Measurements from ENCODE around the gene IKBKG.
A peak's percentile ranks its signal among the peaks of the same experiment; 100 is the strongest.
"Not testable (repeated sequence)": the region's sequence is repeated elsewhere in the genome, so short reads cannot be mapped to it uniquely, and the experiment has no call there.

The IKBKG gene

DNA sequence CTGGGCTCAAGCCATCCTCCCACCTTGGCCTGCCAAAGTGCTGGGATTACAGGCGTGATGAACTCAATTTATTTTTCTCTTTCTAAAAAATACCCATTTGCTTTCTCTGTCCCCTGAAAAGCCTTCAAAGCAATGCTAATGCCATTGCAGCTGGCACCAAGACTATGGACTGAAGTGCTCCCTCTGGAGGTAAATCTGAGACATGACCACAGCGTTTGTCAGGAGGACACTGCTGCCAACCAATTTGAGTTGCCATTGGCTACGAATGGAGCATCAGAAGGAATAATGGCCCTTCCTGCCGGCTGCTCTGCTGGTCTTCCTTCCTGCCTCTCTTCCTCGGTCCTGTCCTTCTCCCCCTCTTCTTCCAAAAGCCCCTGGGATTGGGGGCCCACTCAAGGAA is 27.7 kb downstream of the IKBKG start:
- not testable (repeated sequence) for DNase-seq (ENCODE audit: insufficient read length, low spot score)
- FAIRE-seq, result peak; percentile 84

DNA sequence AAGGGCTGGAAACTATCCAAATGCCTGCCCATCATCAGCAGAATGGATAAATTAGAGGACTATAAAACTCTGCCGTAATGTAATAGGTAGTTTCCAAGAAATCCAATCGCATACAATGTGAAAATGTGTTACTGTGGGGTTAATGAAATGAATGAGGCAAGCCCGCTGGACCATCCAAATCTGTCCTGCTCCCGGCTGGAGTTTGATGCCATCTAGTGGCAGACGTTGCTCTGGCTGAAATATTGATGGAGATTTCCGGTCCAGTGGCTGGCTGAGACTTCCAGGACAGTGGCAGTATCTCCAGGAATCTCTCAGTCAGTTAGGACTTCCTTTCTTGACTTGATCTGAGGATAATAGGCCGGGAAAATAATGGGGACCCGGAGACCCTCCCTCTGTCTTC is 35.6 kb downstream of the IKBKG start:
- DNase-seq (ENCODE audit: insufficient read length, low spot score); FAIRE-seq: not testable (repeated sequence)

DNA sequence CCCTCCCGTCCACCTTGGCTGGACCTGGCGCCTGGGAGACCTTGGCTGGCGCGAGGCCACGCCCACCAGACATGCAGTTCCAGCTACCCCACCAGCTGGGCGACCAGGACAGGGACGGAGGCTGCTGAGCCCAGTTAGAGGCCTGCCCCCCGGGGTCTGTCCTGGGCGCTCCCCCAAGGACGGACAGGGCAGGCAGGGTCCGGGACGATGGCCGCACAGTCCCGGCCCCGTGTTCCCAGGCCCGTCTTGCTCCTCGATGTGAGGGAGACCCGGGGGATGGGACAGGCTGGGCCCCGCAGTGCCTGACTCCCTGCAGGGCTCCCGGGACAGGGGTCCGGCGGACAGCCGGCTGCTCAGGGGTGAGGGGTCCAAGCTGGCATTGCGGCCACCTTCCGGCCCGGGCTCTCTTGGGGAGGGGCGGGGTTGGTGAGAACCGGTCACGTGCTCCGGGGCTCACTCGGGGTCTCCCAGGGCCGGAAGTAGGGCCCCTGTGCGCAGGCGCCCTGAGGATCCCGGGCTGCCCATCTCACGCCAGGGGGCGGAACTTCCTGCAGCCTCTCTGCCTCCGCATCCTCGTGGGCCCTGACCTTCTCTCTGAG is 37.3 kb downstream of the IKBKG start, which contains the start of gene CTAG1A:
CTAG1A (plus strand) TSS at position 549 of the 599 bp plus-strand sequence. CDS start 74 bp downstream, outside the sequence.
- DNase-seq (ENCODE audit: insufficient read length, low spot score); FAIRE-seq: not testable (repeated sequence)

DNA sequence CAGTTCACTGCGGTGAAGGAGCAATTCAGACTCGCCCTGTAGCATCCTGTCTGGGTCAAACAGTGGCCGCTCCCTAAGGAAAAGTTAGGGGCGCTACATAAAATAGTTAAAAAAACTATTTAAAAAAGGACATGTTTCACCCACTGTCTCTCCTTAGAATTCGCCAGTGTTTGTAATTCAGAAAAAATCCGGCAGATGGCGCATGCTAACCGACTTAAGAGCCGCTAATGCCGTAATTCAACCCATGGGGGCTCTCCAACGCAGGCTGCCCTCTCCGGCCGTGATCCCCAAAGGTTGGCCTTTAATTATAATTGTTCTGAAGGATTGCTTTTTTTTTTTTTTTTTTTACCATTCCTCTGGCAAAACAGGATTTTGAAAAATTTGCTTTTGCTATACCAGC is 43.0 kb downstream of the IKBKG start:
- not testable (repeated sequence) for DNase-seq (ENCODE audit: insufficient read length, low spot score)
- peak; percentile 60 for FAIRE-seq

DNA sequence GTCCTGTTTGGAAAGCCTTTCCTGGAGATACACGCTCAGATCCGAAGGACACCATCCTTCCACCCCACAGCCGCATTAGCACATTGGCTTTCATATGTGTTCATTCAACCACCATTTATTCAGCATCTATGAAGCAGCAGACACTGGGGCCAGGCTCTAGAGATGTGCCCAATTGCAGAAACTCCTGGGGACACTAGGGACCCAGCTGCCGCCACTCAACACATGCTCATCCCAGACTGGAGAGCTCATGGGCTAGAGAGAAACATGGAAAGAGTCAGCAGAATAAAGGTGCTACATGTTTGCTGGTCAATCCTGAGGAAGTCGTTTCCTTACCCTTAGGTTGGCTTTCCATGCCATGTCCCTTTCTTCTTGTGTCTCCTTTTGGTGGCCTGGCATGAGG is 45.1 kb downstream of the IKBKG start:
- TF ChIP-seq POLR2A (IDR thresholded peaks at IDR 0.05; ENCODE audit: low read depth, low read length), result no peak
- no peak for FAIRE-seq
- no peak for DNase-seq (ENCODE audit: insufficient read length, low spot score)

DNA sequence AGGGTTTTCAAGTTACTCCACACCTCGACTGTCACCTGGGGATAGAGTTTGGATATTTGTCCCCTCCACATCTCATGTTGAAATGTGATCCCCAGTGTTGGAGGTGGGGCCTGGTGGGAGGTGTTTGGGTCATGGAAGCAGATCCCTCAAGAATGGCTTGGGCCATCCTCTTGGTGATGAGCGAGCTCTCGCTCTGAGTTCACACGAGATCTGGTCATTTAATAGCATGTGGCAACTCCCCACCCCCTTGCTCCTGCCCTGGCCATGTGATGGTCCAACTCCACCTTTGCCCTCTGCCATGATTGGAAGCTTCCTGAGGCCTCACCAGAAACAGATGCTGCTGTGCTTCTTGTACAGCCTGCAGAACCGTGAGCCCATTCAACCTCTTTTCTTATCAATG is 45.8 kb downstream of the IKBKG start:
- TF ChIP-seq POLR2A (IDR thresholded peaks at IDR 0.05; ENCODE audit: low read depth, low read length), result no peak
- DNase-seq (ENCODE audit: insufficient read length, low spot score) (no peak), FAIRE-seq (no peak)

DNA sequence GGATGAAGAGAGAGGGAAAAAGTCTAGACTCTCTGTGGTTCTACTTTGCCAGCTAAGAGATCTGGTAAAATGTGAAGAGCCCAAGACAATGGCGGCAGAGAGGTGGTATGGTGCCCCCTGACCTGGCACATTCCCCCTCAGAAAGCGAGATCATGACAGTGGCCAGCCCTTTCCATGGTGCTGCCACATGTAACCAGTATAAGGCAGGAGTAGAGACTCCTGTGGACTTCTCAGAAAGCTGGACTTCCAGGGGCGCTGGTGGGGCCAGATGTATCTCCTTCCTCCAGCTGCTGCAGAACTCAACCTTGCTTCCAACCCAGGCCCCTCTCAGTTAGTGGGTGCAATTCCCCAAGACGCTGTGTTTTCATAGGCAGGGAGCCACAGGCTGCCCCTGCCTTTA is 47.1 kb downstream of the IKBKG start:
- TF ChIP-seq POLR2A (IDR thresholded peaks at IDR 0.05; ENCODE audit: low read depth, low read length), result no peak
- FAIRE-seq, result no peak
- no peak for DNase-seq (ENCODE audit: insufficient read length, low spot score)

DNA sequence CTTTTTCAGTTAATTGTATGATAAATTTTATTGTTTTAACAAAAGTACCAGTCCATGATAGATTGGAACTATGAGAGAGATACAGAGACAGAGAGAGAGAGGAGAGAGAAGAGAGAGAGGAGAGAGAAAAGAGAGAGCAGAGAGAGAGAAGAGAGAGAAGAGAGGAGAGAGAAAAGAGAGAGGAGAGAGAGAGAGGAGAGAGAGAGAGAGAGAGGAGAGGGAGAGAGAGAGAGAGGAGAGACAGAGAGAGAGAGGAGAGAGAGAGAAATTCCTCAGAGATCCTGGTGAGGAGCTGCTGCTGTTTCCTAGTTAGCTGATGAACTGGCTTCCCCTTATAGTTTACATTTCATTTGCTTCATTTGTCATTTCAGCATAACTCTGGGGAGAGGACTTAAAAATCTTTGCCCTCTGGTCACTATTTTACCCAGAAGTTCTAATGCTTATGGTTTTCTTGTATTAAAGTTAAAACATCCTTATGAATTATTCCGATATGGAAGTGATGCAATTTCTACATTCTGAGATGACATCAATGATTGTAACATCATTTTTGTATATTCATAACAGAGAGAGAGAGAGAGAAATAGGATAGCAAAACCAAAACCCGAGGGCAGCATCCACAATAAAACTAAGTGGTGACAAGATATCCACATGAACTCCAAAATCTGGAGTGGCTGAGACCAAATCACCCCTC is 48.3 kb downstream of the IKBKG start:
- no peak for TF ChIP-seq POLR2A (IDR thresholded peaks at IDR 0.05; ENCODE audit: low read depth, low read length)
- DNase-seq (ENCODE audit: insufficient read length, low spot score) (no peak), FAIRE-seq (no peak)

DNA sequence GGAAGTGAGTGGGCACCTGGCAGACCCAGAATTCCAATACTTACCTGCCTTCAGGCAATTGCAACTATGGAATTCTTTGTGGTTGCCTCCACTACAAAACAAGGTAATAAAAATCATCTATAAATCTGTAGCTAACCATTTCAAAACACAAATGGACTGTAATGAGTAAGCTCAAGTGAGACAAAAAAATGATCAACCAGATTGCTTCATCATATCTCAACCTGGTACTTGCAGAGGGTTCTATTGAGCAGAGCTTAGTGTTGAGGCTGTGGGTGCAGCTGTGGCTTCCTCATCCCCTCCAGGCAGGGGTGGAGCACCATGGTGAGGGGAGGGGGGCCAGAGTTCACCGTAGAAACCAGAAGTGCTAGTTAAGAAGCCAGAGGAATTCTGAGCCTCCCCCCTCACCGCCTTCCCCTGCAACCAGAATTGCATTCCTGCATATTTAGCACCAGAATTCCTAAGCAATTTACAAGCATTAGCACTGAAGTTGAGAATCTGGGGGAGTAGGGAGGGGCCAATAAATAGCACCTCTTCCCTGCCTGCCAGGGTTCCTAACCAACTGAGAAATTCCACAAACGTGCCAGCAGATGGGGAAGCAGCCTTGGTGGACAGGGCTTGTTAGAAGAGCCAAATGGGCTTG is 49.0 kb downstream of the IKBKG start:
- FAIRE-seq, result peak; percentile 62

DNA sequence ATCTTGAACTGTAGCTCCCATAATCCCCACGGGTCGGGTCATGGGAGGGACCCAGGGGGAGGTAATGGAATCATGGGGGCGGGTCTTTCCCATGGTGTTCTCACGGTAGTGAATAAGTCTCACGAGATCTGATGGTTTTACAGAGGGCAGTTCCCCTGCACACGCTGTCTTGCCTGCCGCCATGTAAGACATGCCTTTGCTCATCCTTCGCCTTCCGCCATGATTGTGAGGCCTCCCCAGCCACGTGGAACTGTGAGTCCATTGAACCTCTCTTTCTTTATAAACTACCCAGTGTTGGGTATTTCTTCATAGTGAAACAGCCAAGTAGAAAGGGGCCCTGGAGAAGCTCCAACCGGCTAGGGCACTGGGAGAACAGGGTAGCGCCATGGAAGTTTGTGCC is 49.8 kb downstream of the IKBKG start:
- FAIRE-seq (no peak), DNase-seq (ENCODE audit: insufficient read length, low spot score) (no peak)
- no peak for TF ChIP-seq POLR2A (IDR thresholded peaks at IDR 0.05; ENCODE audit: low read depth, low read length)

More for the DNA sequence above, 49.0 kb downstream of the IKBKG start:
- DNase-seq (ENCODE audit: insufficient read length, low spot score), result peak; percentile 59
- no peak for TF ChIP-seq POLR2A (IDR thresholded peaks at IDR 0.05; ENCODE audit: low read depth, low read length)

DNA sequence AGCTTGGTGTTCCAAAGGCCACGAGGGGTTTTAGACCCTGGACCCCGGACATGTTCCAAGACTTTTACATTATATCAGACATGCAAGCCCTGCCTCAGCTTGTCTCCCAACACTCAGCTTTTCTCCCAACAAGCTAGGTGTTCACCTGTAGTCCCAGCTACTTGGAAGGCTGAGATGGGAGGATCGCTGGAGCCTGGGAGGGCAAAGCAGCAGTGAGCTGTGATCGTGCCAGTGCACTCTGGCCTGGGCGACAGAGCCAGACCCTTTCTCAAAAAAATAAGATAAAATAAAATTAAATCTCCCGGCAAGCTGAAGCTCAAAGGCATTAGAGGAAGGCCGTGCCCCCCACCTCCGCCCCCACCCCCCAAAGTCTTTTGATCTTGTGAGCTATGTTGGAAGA is 51.2 kb downstream of the IKBKG start:
- no peak for DNase-seq (ENCODE audit: insufficient read length, low spot score)
- no peak for FAIRE-seq
- no peak for TF ChIP-seq POLR2A (IDR thresholded peaks at IDR 0.05; ENCODE audit: low read depth, low read length)

DNA sequence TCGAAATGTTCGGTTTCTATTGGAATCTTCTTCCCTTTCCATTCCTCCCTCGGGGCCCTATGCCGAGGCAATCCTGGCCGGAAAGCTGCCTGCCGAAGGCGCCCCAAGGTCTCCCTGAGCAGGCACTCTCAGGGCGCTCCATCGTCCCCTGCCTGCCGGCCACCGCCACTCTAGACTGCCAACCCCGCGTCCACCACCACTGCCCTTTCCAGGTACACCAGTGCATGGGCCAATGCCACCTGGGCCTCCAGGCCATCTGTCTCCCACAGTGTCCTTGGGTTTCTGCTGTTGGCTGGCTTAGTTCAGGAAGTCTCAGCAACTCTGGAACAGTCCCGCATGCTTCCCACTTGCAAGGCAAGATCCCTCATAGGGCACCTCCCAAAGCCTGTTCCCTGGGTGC is 52.1 kb downstream of the IKBKG start:
- DNase-seq (ENCODE audit: insufficient read length, low spot score) (no peak), FAIRE-seq (no peak)
- TF ChIP-seq POLR2A (IDR thresholded peaks at IDR 0.05; ENCODE audit: low read depth, low read length), result no peak

DNA sequence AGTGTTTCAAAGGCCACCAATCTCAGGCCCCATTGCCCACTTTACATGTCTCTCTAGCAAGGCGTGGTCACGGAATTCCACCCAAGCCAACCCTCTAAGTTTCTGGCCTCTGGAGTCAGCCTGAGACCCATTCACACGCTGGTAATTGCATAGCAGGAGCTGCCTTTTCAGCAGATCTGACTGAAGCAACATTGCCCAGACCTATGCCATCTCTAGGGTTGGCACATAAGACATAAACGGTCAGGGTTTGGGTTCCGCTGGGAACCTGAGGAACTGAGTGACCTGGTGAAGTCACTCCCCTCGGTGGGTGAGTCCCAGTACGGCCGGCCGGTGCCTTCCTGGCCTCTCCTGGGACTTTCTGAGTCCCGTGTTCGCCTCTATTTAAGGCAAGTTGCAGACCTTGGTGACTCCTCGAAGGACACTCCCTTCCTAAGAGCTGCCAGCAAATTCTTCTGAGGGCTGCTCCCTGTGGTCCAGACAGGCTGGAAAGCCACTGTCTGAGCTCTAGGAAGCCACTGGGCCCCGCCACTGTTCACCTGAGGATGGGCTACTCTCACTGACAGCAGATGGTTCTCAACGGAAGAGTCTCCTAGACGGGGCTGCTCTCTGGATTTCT is 53.4 kb downstream of the IKBKG start:
- FAIRE-seq (no peak), DNase-seq (ENCODE audit: insufficient read length, low spot score) (no peak)
- TF ChIP-seq POLR2A (IDR thresholded peaks at IDR 0.05; ENCODE audit: low read depth, low read length), result no peak

DNA sequence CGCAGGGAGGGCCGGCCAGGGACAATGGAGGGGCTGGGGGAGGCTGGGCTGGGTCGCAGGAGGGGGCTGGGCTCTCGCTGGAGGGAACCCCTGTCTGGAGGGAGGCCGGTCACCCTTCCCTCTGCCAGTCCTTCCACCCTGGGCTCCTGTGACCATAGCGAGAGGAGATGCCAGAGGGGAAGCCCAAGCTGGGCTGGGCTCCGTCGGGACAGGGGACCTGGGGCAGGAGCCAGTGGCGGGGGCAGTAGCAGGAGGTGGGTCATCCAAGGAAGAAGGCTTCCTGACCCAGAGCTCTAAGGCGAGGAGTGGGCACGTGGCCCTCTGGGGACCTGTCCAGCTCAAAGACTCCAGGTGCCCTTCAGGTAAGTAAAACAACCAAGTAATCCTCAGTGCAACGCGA is 54.8 kb downstream of the IKBKG start:
- no peak for TF ChIP-seq POLR2A (IDR thresholded peaks at IDR 0.05; ENCODE audit: low read depth, low read length)
- FAIRE-seq, result no peak
- no peak for DNase-seq (ENCODE audit: insufficient read length, low spot score)

Measured in H54 (cell line).